HCT116 (cell line): Measurements from ENCODE around the gene SPIN2A. TPM values are rescaled to one million over a fixed set of nuclear protein-coding genes. Genes with fewer than 3 reads are reported as not detected.
"Not testable (repeated sequence)": the region's sequence is repeated elsewhere in the genome, so short reads cannot be mapped to it uniquely, and the experiment has no call there.

Experiments
- ATAC-seq: fragments of 200-7000 bp; cut with Tn5 transposase; 2 replicates; pipeline ENCODE4 v1.9.1; 2020; ENCODE audit warnings: mild to moderate bottlenecking, moderate library complexity
- BruUV-seq: library from RNA; stranded (reverse); fragments of 400-500 nt; replicated peaks from 2 replicates; lab custom pipeline; 2021; lab: Mats Ljungman, UMichigan
- CTCF ChIA-PET: fragments of 300-600 bp; sonication (Branson Sonifier 250); formaldehyde crosslinking; loops from one replicate; lab custom pipeline; 2021; ENCODE audit warnings: antibody characterized with exemption; lab: Charles Lee
- POLR2A ChIA-PET: fragments of 300-600, 350-600 bp; sonication (Branson Sonifier 250); formaldehyde crosslinking; loops from one replicate; lab custom pipeline; 2021; ENCODE audit warnings: antibody characterized with exemption; lab: Charles Lee
- RAD21 ChIA-PET, 2 experiments: fragments of 300-600 bp; sonication (Branson Sonifier 250); formaldehyde crosslinking; loops; one replicate each; lab custom pipeline; 2023; ENCODE audit warnings: low total read pairs in 2 of 2; ENCODE audit not compliant: uncharacterized antibody in 2 of 2, unreplicated experiment in 2 of 2, low non-redundant PET in 1 of 2; lab: Charles Lee
- DNase-seq: peaks from one replicate; pipeline ENCODE4 v3.0.0-alpha.2; 2010; ENCODE audit warnings: low read depth, low spot score
- H2AFZ ChIP-seq: fragments of 200-600 bp; shearing (Covaris generic), sonication (generic); 2 replicates; pipeline ENCODE4 v1.6.1; 2017; ENCODE audit warnings: low read depth, mixed run types, mixed read lengths, antibody characterized with exemption, low read length; ENCODE audit not compliant: poor library complexity, severe bottlenecking
- H3K27ac ChIP-seq: 2 replicates; pipeline ENCODE4 v1.5.1; 2012; ENCODE audit warnings: low read depth, low read length
- H3K27me3 ChIP-seq: fragments of 200-600 bp; sonication (generic); 2 replicates; pipeline ENCODE4 v1.6.1; 2016; ENCODE audit warnings: mixed run types, low read length, mixed read lengths; ENCODE audit not compliant: insufficient read depth
- H3K36me3 ChIP-seq, 2 experiments: fragments of 200-500 bp in 1 of 2; fragments of 200-600 bp in 1 of 2; sonication (Bioruptor generic) in 1 of 2; sonication (generic) in 1 of 2; 2 replicates each; pipeline versions ENCODE4 v1.5.1 to v1.6.1; 2014 to 2016; ENCODE audit warnings: low read length in 2 of 2, inconsistent platforms in 1 of 2, mixed read lengths in 1 of 2, mixed run types in 1 of 2; ENCODE audit not compliant: insufficient read depth in 2 of 2, control insufficient read depth in 1 of 2
- H3K4me1 ChIP-seq, 2 experiments: fragments of 200-600 bp in 1 of 2; sonication (generic) in 1 of 2; 2 replicates each; pipeline versions ENCODE4 v1.5.1 to v1.6.1; 2012 to 2017; ENCODE audit warnings: low read length in 2 of 2, inconsistent platforms in 1 of 2, mild to moderate bottlenecking in 1 of 2, mixed read lengths in 1 of 2, mixed run types in 1 of 2, moderate library complexity in 1 of 2; ENCODE audit not compliant: insufficient read depth in 2 of 2, control insufficient read depth in 1 of 2
- H3K4me2 ChIP-seq: fragments of 200-600 bp; sonication (generic); 2 replicates; pipeline ENCODE4 v1.6.1; 2017; ENCODE audit warnings: mixed run types, low read length, mixed read lengths
- H3K4me3 ChIP-seq, 2 experiments: fragments of 200-600 bp in 1 of 2; sonication (generic) in 1 of 2; replicated peaks in 1 of 2; 2 replicates each; pipeline ENCODE4 v1.5.1; 2011 to 2016; ENCODE audit warnings: low read length in 2 of 2, control low read depth in 1 of 2, low read depth in 1 of 2, mild to moderate bottlenecking in 1 of 2, mixed read lengths in 1 of 2, mixed run types in 1 of 2
- H3K79me2 ChIP-seq: fragments of 200-600 bp; sonication (generic); 2 replicates; pipeline ENCODE4 v1.6.1; 2017; ENCODE audit warnings: mild to moderate bottlenecking, mixed run types, low read length, moderate library complexity, mixed read lengths; ENCODE audit not compliant: insufficient read depth
- H3K9ac ChIP-seq: fragments of 200-600 bp; sonication (generic); 2 replicates; pipeline ENCODE4 v1.6.1; 2016; ENCODE audit warnings: low read length, mixed read lengths
- H3K9me2 ChIP-seq: fragments of 200-600 bp; sonication (generic), shearing (Covaris generic); 2 replicates; pipeline ENCODE4 v1.6.1; 2017; ENCODE audit warnings: mixed run types, mild to moderate bottlenecking, moderate library complexity; ENCODE audit not compliant: insufficient read depth
- H3K9me3 ChIP-seq, 2 experiments: fragments of 200-500 bp in 1 of 2; fragments of 200-600 bp in 1 of 2; sonication (Bioruptor generic) in 1 of 2; sonication (generic) in 1 of 2; 2 replicates each; pipeline ENCODE4 v1.6.1; 2014 to 2017; ENCODE audit warnings: low read length in 2 of 2, mixed read lengths in 2 of 2, inconsistent platforms in 1 of 2, low read depth in 1 of 2, mild to moderate bottlenecking in 1 of 2, mixed run types in 1 of 2, moderate library complexity in 1 of 2; ENCODE audit not compliant: control insufficient read depth in 1 of 2, insufficient read depth in 1 of 2
- H4K20me1 ChIP-seq: fragments of 200-600 bp; sonication (generic), shearing (Covaris generic); 2 replicates; pipeline ENCODE4 v1.6.1; 2017; ENCODE audit warnings: mixed run types, mild to moderate bottlenecking, moderate library complexity; ENCODE audit not compliant: insufficient read depth
- CBX3 ChIP-seq: IDR thresholded peaks from 2 replicates; pipeline ENCODE4 v1.6.1; 2012; ENCODE audit warnings: low read depth
- EGR1 ChIP-seq: IDR thresholded peaks from 2 replicates; pipeline ENCODE4 v1.6.1; 2012; ENCODE audit warnings: low read depth
- ELF1 ChIP-seq: IDR thresholded peaks from 2 replicates; pipeline ENCODE4 v1.6.1; 2012; ENCODE audit warnings: low read depth, borderline replicate concordance
- FOSL1 ChIP-seq: IDR thresholded peaks from 2 replicates; pipeline ENCODE4 v1.6.1; 2012; ENCODE audit warnings: low read depth
- JUND ChIP-seq: IDR thresholded peaks from 2 replicates; pipeline ENCODE4 v1.6.1; 2012
- POLR2A ChIP-seq: IDR thresholded peaks from 2 replicates; pipeline ENCODE4 v1.7.0; 2011; ENCODE audit warnings: borderline replicate concordance; ENCODE audit not compliant: insufficient read depth, insufficient read length; ENCODE audit errors: extremely low read depth
- POLR2AphosphoS5 ChIP-seq: IDR thresholded peaks from 2 replicates; pipeline ENCODE4 v1.6.1; 2011; ENCODE audit warnings: mild to moderate bottlenecking, low read depth, low read length, moderate library complexity
- RAD21 ChIP-seq: IDR thresholded peaks from 2 replicates; pipeline ENCODE4 v1.6.1; 2012; ENCODE audit warnings: low read depth, mild to moderate bottlenecking
- SIN3A ChIP-seq: IDR thresholded peaks from 2 replicates; pipeline ENCODE4 v1.6.1; 2012; ENCODE audit warnings: low read depth
- SP1 ChIP-seq: IDR thresholded peaks from 2 replicates; pipeline ENCODE4 v1.6.1; 2012; ENCODE audit warnings: low read depth
- SRF ChIP-seq: IDR thresholded peaks from 2 replicates; pipeline ENCODE4 v1.6.1; 2012; ENCODE audit warnings: low read depth
- TCF7L2 ChIP-seq: IDR thresholded peaks from 2 replicates; pipeline ENCODE4 v1.7.0; 2011; ENCODE audit warnings: borderline replicate concordance, inconsistent platforms; ENCODE audit not compliant: insufficient read depth, insufficient read length; ENCODE audit errors: extremely low read depth
- YY1 ChIP-seq: IDR thresholded peaks from 2 replicates; pipeline ENCODE4 v1.6.1; 2011; ENCODE audit warnings: low read length, low read depth, moderate library complexity, mild to moderate bottlenecking; ENCODE audit not compliant: insufficient replicate concordance; ENCODE audit errors: extremely low read depth
- ZFX ChIP-seq: fragments of 450-650 bp; IDR thresholded peaks from 2 replicates; pipeline ENCODE4 v1.6.1; 2017
- intact Hi-C: fragments of 100-400 bp; cut with micrococcal nuclease; formaldehyde crosslinking; loops from 2 replicates; pipeline ENCODE4 v1.10.0; 2022
- total RNA-seq: library from RNA; stranded (reverse); gene quantifications from one replicate; pipeline ENCODE4 v1.2.1, GENCODE V29; 2021; ENCODE audit not compliant: unreplicated experiment
- TF ChIP-seq, protein P1 (sequence below): IDR thresholded peaks from 2 replicates; pipeline ENCODE4 v1.6.1; 2012
- TF ChIP-seq, protein P2 (sequence below): IDR thresholded peaks from 2 replicates; pipeline ENCODE4 v1.6.1; 2012; ENCODE audit warnings: low read depth
- TF ChIP-seq, protein P3 (sequence below): IDR thresholded peaks from 2 replicates; pipeline ENCODE4 v1.6.1; 2012

The SPIN2A gene
- total RNA-seq, 1 experiment from 2014 or later, result 0.54 TPM

DNA sequence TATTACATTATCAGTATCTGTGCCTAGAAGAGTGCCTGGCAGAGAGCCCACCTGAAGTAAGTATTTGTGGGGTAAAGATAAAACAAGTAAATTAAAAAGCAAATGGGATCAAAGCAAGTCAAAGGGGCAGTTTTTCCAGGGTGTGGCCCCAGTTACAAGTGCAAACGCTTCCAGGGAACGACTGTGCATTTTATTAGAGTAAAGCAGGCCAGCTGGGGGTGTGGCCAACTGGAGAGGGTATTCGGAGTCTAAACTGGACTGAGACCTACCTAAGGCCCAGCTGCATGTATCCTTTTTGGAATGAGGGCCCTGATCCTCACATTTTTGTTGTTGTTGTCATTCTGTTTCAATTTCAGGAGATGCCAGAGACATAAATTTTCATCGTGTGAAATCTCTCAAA lies 19.6 kb downstream of the SPIN2A start:
- H3K27me3 ChIP-seq, CTCF ChIA-PET, BruUV-seq, H3K4me2 ChIP-seq, H3K9ac ChIP-seq, H3K79me2 ChIP-seq, H3K9me3 ChIP-seq, ATAC-seq, H3K27ac ChIP-seq, H4K20me1 ChIP-seq, H3K4me1 ChIP-seq, H3K4me3 ChIP-seq, H3K36me3 ChIP-seq, H3K9me2 ChIP-seq, DNase-seq, H2AFZ ChIP-seq, POLR2A ChIA-PET, RAD21 ChIA-PET, intact Hi-C loops: not testable (repeated sequence)

DNA sequence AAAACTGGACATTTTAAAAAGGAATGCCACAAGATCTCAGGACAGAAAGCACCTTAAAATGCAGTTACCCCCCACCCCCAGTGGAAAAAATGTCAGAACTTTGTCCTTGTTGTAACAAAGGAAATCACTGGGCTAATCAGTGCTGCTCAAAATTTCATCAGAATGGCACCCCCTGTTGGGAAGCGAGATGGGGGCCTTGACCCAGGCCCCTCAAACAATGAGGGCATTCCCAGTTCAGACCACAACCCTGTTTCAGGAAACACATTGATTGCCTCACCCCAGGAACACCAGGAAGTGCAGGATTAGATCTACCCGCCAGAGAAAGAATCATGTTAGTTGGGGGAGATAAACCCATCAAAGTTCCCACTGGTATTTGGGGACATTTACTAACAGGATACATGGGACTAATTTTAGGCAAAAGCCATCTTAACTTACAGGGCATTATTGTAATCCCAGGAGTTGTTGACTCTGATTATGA lies 32.2 kb downstream of the SPIN2A start:
- no peaks in the 10 kb centered on the region for H3K36me3 ChIP-seq
- BruUV-seq, result no TSS peak
- H3K9me3 ChIP-seq, result no peaks in the 10 kb centered on the region
- H3K9me2 ChIP-seq, result no peaks in the 10 kb centered on the region
- H3K4me1 ChIP-seq, result no peaks in the 10 kb centered on the region
- no peak overlapping the region for H3K4me2 ChIP-seq
- no peak overlapping the region for H3K9ac ChIP-seq
- no peaks in the 10 kb centered on the region for H3K79me2 ChIP-seq
- H4K20me1 ChIP-seq, result no peaks in the 10 kb centered on the region
- no peak overlapping the region for H3K4me3 ChIP-seq
- CTCF ChIA-PET, result no interaction called here
- H2AFZ ChIP-seq, result no peak overlapping the region
- intact Hi-C loops, result no loop called here
- POLR2A ChIA-PET, result no interaction called here
- RAD21 ChIA-PET, result no interaction called here
- no peaks in the 10 kb centered on the region for H3K27me3 ChIP-seq
- ATAC-seq (no peak), DNase-seq (no peak)
- H3K27ac ChIP-seq, result no peak overlapping the region
- TF ChIP-seq ELF1 (no peak), POLR2AphosphoS5 (no peak), JUND (no peak), RAD21 (no peak), FOSL1 (no peak), ZFX (no peak), CBX3 (no peak), TCF7L2 (no peak), SRF (no peak), POLR2A (no peak), YY1 (no peak), SIN3A (no peak), EGR1 (no peak), SP1 (no peak)
- TF ChIP-seq, protein P1, sequence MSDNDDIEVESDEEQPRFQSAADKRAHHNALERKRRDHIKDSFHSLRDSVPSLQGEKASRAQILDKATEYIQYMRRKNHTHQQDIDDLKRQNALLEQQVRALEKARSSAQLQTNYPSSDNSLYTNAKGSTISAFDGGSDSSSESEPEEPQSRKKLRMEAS, result no peak
- TF ChIP-seq, protein P2, sequence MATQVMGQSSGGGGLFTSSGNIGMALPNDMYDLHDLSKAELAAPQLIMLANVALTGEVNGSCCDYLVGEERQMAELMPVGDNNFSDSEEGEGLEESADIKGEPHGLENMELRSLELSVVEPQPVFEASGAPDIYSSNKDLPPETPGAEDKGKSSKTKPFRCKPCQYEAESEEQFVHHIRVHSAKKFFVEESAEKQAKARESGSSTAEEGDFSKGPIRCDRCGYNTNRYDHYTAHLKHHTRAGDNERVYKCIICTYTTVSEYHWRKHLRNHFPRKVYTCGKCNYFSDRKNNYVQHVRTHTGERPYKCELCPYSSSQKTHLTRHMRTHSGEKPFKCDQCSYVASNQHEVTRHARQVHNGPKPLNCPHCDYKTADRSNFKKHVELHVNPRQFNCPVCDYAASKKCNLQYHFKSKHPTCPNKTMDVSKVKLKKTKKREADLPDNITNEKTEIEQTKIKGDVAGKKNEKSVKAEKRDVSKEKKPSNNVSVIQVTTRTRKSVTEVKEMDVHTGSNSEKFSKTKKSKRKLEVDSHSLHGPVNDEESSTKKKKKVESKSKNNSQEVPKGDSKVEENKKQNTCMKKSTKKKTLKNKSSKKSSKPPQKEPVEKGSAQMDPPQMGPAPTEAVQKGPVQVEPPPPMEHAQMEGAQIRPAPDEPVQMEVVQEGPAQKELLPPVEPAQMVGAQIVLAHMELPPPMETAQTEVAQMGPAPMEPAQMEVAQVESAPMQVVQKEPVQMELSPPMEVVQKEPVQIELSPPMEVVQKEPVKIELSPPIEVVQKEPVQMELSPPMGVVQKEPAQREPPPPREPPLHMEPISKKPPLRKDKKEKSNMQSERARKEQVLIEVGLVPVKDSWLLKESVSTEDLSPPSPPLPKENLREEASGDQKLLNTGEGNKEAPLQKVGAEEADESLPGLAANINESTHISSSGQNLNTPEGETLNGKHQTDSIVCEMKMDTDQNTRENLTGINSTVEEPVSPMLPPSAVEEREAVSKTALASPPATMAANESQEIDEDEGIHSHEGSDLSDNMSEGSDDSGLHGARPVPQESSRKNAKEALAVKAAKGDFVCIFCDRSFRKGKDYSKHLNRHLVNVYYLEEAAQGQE, result no peak
- TF ChIP-seq, protein P3, sequence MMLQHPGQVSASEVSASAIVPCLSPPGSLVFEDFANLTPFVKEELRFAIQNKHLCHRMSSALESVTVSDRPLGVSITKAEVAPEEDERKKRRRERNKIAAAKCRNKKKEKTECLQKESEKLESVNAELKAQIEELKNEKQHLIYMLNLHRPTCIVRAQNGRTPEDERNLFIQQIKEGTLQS, result no peak
